PFSK-1 (cell line): Measurements from ENCODE around the gene DPP4.

Experiments
- FOXP2 ChIP-seq: optimal IDR thresholded peaks from 2 replicates; pipeline ENCODE3; 2011; ENCODE audit warnings: borderline replicate concordance, control low read depth, inconsistent platforms; ENCODE audit not compliant: insufficient read depth; ENCODE audit errors: extremely low read length, extremely low read depth
- POLR2AphosphoS5 ChIP-seq: IDR thresholded peaks from 2 replicates; pipeline ENCODE4 v1.6.1; 2012; ENCODE audit warnings: low read depth, mild to moderate bottlenecking, control low read depth, low read length, moderate library complexity
- REST ChIP-seq, 2 experiments: IDR thresholded peaks; 2 replicates each; pipeline versions ENCODE4 v1.6.1 to v1.8.0; 2011 to 2012; ENCODE audit warnings: low read depth in 2 of 2, low read length in 2 of 2, control low read depth in 1 of 2, inconsistent platforms in 1 of 2, mild to moderate bottlenecking in 1 of 2, moderate library complexity in 1 of 2; ENCODE audit not compliant: insufficient read depth in 1 of 2
- SIN3A ChIP-seq: IDR thresholded peaks from 2 replicates; pipeline ENCODE4 v1.6.1; 2012; ENCODE audit warnings: mild to moderate bottlenecking, low read length, moderate library complexity, borderline replicate concordance; ENCODE audit not compliant: insufficient read depth
- TAF1 ChIP-seq: IDR thresholded peaks from 2 replicates; pipeline ENCODE4 v1.6.1; 2012; ENCODE audit warnings: low read length, control low read depth, borderline replicate concordance; ENCODE audit not compliant: insufficient read depth

DNA sequence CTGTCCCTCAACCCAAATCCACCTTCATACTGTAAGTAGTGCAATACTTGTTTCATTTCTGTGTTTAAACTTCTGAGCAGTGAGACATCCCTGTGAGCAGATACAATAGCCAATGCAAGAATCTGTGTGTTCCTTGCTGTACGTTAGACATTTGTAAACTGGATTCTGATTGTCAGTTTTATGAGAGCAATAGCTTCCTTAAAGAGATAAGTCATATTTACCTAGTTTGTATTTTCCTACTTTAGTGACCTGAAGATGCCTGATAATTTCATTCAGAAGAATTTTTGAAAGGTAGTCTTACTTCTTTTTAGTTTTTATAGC lies 90.7 kb downstream of the DPP4 start:
- TF ChIP-seq POLR2AphosphoS5 = no peak
- no peak for TF ChIP-seq SIN3A
- TF ChIP-seq TAF1 = no peak
- TF ChIP-seq REST (IDR thresholded peaks at IDR 0.05; ENCODE audit: insufficient read depth in 1 of 2, low read depth in 2 of 2, low read length in 2 of 2) = no peak
- no peak for TF ChIP-seq FOXP2
